ENCODE data around the gene STON1. TPM values are rescaled to one million over a fixed set of nuclear protein-coding genes. Genes with fewer than 3 reads are reported as not detected.

The STON1 gene
- total and polyA plus RNA-seq, 2 of the 8 experiments (the other 6 are each of a cell fraction or from before 2014, with no cell fraction given) = 5.0 to 10.1 TPM

Small RNA genes within 50 kb of the gene (small RNA-seq; reads per million reads assigned to genes)
- not detected for gene RNU6-282P (ENCODE audit: insufficient read depth)
- gene TPT1P11 (ENCODE audit: insufficient read depth) = not detected

Other genes starting within 250 kb of the STON1 start
- 25.3 and 26.8 TPM in 2 replicates for gene FOXN2, start 215.5 kb upstream of the STON1 start, total RNA-seq (2021; fragmentation: NEBNext Ultra II Directional; extraction: Animal tissue kit (Norgen Biotek cat#: 25700))
- gene FOXN2, start 215.5 kb upstream of the STON1 start, polyA plus RNA-seq (2011; rRNA removed) = 3.0 and 3.6 TPM in 2 replicates
- 17.3 and 18.6 TPM in 2 replicates for gene PPP1R21, start 89.4 kb upstream of the STON1 start, total RNA-seq (2021; fragmentation: NEBNext Ultra II Directional; extraction: Animal tissue kit (Norgen Biotek cat#: 25700))
- gene PPP1R21, start 89.4 kb upstream of the STON1 start, polyA plus RNA-seq (2011; rRNA removed) = 7.8 and 9.6 TPM in 2 replicates
- gene GTF2A1L, start 87.7 kb downstream of the STON1 start, total RNA-seq (2021; fragmentation: NEBNext Ultra II Directional; extraction: Animal tissue kit (Norgen Biotek cat#: 25700)) = not detected in 2 replicates
- 0.18 and 0.20 TPM in 2 replicates for gene GTF2A1L, start 87.7 kb downstream of the STON1 start, polyA plus RNA-seq (2011; rRNA removed)
- gene LHCGR, start 225.6 kb downstream of the STON1 start, total RNA-seq (2021; fragmentation: NEBNext Ultra II Directional; extraction: Animal tissue kit (Norgen Biotek cat#: 25700)) = 0.31 and 0.73 TPM in 2 replicates
- gene LHCGR, start 225.6 kb downstream of the STON1 start, polyA plus RNA-seq (2011; rRNA removed) = 0.19 and 0.30 TPM in 2 replicates